Caco-2 (cell line): ENCODE results near the gene CCDC47. TPM values are rescaled to one million over a fixed set of nuclear protein-coding genes. Genes with fewer than 3 reads are reported as not detected.
A peak's percentile ranks its signal among the peaks of the same experiment; 100 is the strongest.

ENCODE experiments used
- BruUV-seq: library from RNA; stranded (reverse); fragments of 400-500 nt; replicated peaks from 2 replicates; lab custom pipeline; 2021; lab: Mats Ljungman, UMichigan
- CTCF ChIA-PET: fragments of 300-600 bp; sonication (Branson Sonifier 250); formaldehyde crosslinking; loops from one replicate; lab custom pipeline; 2022; ENCODE audit warnings: antibody characterized with exemption; lab: Charles Lee
- POLR2A ChIA-PET: fragments of 300-600 bp; sonication (Branson Sonifier 250); formaldehyde crosslinking; loops from one replicate; lab custom pipeline; 2022; ENCODE audit warnings: antibody characterized with exemption; lab: Charles Lee
- DNase-seq, 2 experiments: peaks; one replicate each; pipeline versions ENCODE4 v3.0.0 to v3.0.0-alpha.2; 2020 to 2022
- H3K27me3 ChIP-seq: replicated peaks from 2 replicates; pipeline ENCODE4 v1.6.0; 2011; ENCODE audit warnings: low read length; ENCODE audit not compliant: control insufficient read depth, insufficient read depth
- H3K36me3 ChIP-seq: 2 replicates; pipeline ENCODE4 v1.5.1; 2011; ENCODE audit warnings: low read length; ENCODE audit not compliant: control insufficient read depth, insufficient read depth
- H3K4me1 ChIP-seq: fragments of 250-450 bp; sonication (Bioruptor Pico); 2 replicates; pipeline ENCODE4 v1.5.1; 2020; ENCODE audit warnings: mild to moderate bottlenecking
- H3K4me3 ChIP-seq: 2 replicates; pipeline ENCODE4 v1.5.1; 2011; ENCODE audit warnings: low read depth, mild to moderate bottlenecking, control low read depth, low read length
- H3K9me3 ChIP-seq: fragments of 250-450 bp; sonication (Bioruptor Pico); 2 replicates; pipeline ENCODE4 v1.5.1; 2020; ENCODE audit warnings: mild to moderate bottlenecking, moderate library complexity
- H3K27ac Mint-ChIP-seq: one replicate; pipeline ENCODE4 v1.8.0; 2022; ENCODE audit warnings: mixed read lengths; ENCODE audit not compliant: unreplicated experiment
- H3K27me3 Mint-ChIP-seq: one replicate; pipeline ENCODE4 v1.8.0; 2022; ENCODE audit warnings: mixed read lengths; ENCODE audit not compliant: insufficient read depth, unreplicated experiment
- H3K36me3 Mint-ChIP-seq: one replicate; pipeline ENCODE4 v1.8.0; 2022; ENCODE audit warnings: mild to moderate bottlenecking, mixed read lengths; ENCODE audit not compliant: insufficient read depth, unreplicated experiment
- H3K4me1 Mint-ChIP-seq: one replicate; pipeline ENCODE4 v1.8.0; 2022; ENCODE audit warnings: low read depth, mixed read lengths; ENCODE audit not compliant: unreplicated experiment
- H3K4me3 Mint-ChIP-seq: one replicate; pipeline ENCODE4 v1.8.0; 2022; ENCODE audit warnings: mild to moderate bottlenecking, moderate library complexity, mixed read lengths; ENCODE audit not compliant: unreplicated experiment
- H3K9me3 Mint-ChIP-seq: one replicate; pipeline ENCODE4 v1.8.0; 2022; ENCODE audit warnings: mixed read lengths; ENCODE audit not compliant: unreplicated experiment
- intact Hi-C: fragments of 100-400 bp; cut with micrococcal nuclease; formaldehyde crosslinking; loops from one replicate; pipeline ENCODE4 v1.10.0; 2022; ENCODE audit not compliant: unreplicated experiment
- total RNA-seq: library from RNA; stranded (reverse); gene quantifications from 2 replicates; pipeline ENCODE4 v1.2.3, GENCODE V29; 2022
- TF ChIP-seq, protein P1 (sequence below), 2 experiments: fragments of 200-600 bp in 1 of 2; IDR thresholded peaks; 1 replicate in 1 of 2; 2 replicates in 1 of 2; pipeline versions ENCODE4 v1.5.1 to v1.8.0; 2011 to 2022; ENCODE audit warnings: antibody characterized with exemption in 1 of 2, control low read depth in 1 of 2, inconsistent platforms in 1 of 2, low read depth in 1 of 2, low read length in 1 of 2, mild to moderate bottlenecking in 1 of 2, moderate library complexity in 1 of 2; ENCODE audit not compliant: insufficient read depth in 1 of 2, severe bottlenecking in 1 of 2, unreplicated experiment in 1 of 2

CCDC47 gene
- total RNA-seq, 1 experiment from 2014 or later, result 125 TPM

- H3K4me3 Mint-ChIP-seq, result peak overlapping the region; percentile 96
- CTCF ChIA-PET, result interaction anchor here (1.2 kb wide), 1 partner anchor 119 kb away, joined by 3 read pairs; the partner anchor contains the start of gene MAP3K3
- Histone ChIP-seq H3K4me3 (peak overlapping the region; percentile 83), H3K27me3 (no peaks in the 10 kb centered on the region), H3K4me1 (peaks cover 9% of the 10 kb centered on the region), H3K9me3 (no peaks in the 10 kb centered on the region), H3K36me3 (no peaks in the 10 kb centered on the region)
- peak overlapping the region; percentile 96 for H3K27ac Mint-ChIP-seq
- H3K4me1 Mint-ChIP-seq, result peaks cover 6% of the 10 kb centered on the region
- H3K27me3 Mint-ChIP-seq, result no peaks in the 10 kb centered on the region
- no peak for DNase-seq
- no TSS peak for BruUV-seq
- TF ChIP-seq, protein P1, sequence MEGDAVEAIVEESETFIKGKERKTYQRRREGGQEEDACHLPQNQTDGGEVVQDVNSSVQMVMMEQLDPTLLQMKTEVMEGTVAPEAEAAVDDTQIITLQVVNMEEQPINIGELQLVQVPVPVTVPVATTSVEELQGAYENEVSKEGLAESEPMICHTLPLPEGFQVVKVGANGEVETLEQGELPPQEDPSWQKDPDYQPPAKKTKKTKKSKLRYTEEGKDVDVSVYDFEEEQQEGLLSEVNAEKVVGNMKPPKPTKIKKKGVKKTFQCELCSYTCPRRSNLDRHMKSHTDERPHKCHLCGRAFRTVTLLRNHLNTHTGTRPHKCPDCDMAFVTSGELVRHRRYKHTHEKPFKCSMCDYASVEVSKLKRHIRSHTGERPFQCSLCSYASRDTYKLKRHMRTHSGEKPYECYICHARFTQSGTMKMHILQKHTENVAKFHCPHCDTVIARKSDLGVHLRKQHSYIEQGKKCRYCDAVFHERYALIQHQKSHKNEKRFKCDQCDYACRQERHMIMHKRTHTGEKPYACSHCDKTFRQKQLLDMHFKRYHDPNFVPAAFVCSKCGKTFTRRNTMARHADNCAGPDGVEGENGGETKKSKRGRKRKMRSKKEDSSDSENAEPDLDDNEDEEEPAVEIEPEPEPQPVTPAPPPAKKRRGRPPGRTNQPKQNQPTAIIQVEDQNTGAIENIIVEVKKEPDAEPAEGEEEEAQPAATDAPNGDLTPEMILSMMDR (IDR thresholded peaks at IDR 0.05; ENCODE audit: insufficient read depth in 1 of 2, low read depth in 1 of 2, low read length in 1 of 2, severe bottlenecking in 1 of 2, unreplicated experiment in 1 of 2), result no peak
- peaks cover 40% of the 10 kb centered on the region for H3K36me3 Mint-ChIP-seq
- H3K9me3 Mint-ChIP-seq, result no peaks in the 10 kb centered on the region
- POLR2A ChIA-PET, result interaction anchor here (0.6 to 0.7 kb wide), 2 partner anchors 32 to 34 kb away, joined by 3 to 4 read pairs; partner anchors contain the start of gene CCDC47
- intact Hi-C loops, result loop anchor here (1.0 to 5.0 kb wide), 3 partner anchors 32 to 119 kb away; partner anchors contain the start of genes CCDC47, LIMD2 and MAP3K3
These were observed 32.3 kb downstream of the CCDC47 start for GRCh38 chr17:63741143-63741407.

- no peaks in the 10 kb centered on the region for H3K27me3 ChIP-seq
- Mint-ChIP-seq H3K4me3 (peak overlapping the region; percentile 96), H3K27me3 (no peaks in the 10 kb centered on the region), H3K9me3 (no peaks in the 10 kb centered on the region), H3K36me3 (peaks cover 35% of the 10 kb centered on the region), H3K4me1 (peaks cover 6% of the 10 kb centered on the region), H3K27ac (peak overlapping the region; percentile 96)
- DNase-seq, result no peak
- TF ChIP-seq, protein P1 (IDR thresholded peaks at IDR 0.05; ENCODE audit: insufficient read depth in 1 of 2, low read depth in 1 of 2, low read length in 1 of 2, severe bottlenecking in 1 of 2, unreplicated experiment in 1 of 2), result no peak
- H3K9me3 ChIP-seq, result no peaks in the 10 kb centered on the region
- POLR2A ChIA-PET, result interaction anchor here (0.6 to 0.7 kb wide), 2 partner anchors 33 to 35 kb away, joined by 3 to 4 read pairs; partner anchors contain the start of gene CCDC47
- CTCF ChIA-PET, result interaction anchor here (1.2 kb wide), 1 partner anchor 119 kb away, joined by 3 read pairs; the partner anchor contains the start of gene MAP3K3
- H3K4me3 ChIP-seq, result peak overlapping the region; percentile 83
- no peaks in the 10 kb centered on the region for H3K36me3 ChIP-seq
- intact Hi-C loops, result loop anchor here (1.0 to 5.0 kb wide), 3 partner anchors 33 to 118 kb away; partner anchors contain the start of genes CCDC47, LIMD2 and MAP3K3
- peaks cover 9% of the 10 kb centered on the region for H3K4me1 ChIP-seq
- TSS peak; percentile 64 for BruUV-seq
These were observed 32.8 kb downstream of the CCDC47 start for GRCh38 chr17:63740464-63741142.

- no peak for DNase-seq
- Mint-ChIP-seq H3K4me1 (peaks cover 6% of the 10 kb centered on the region), H3K36me3 (no peaks in the 10 kb centered on the region), H3K27me3 (no peaks in the 10 kb centered on the region), H3K27ac (no peak overlapping the region), H3K9me3 (no peaks in the 10 kb centered on the region), H3K4me3 (no peak overlapping the region)
- H3K4me1 ChIP-seq, result peaks cover 5% of the 10 kb centered on the region; the same call in 1 of the 2 replicates
- no peaks in the 10 kb centered on the region for H3K36me3 ChIP-seq
- H3K9me3 ChIP-seq, result no peaks in the 10 kb centered on the region
- H3K4me3 ChIP-seq, result no peak overlapping the region
- TF ChIP-seq, protein P1 (IDR thresholded peaks at IDR 0.05; ENCODE audit: insufficient read depth in 1 of 2, low read depth in 1 of 2, low read length in 1 of 2, severe bottlenecking in 1 of 2, unreplicated experiment in 1 of 2), result no peak
- no TSS peak for BruUV-seq
- CTCF ChIA-PET, result no interaction called here
- intact Hi-C loops, result no loop called here
- no peaks in the 10 kb centered on the region for H3K27me3 ChIP-seq
- POLR2A ChIA-PET, result no interaction called here
These were observed 37.7 kb downstream of the CCDC47 start for GRCh38 chr17:63735691-63736090.
